Chondrocyte (in vitro differentiated cells): ENCODE results near the gene EMILIN2. TPM values are rescaled to one million over a fixed set of nuclear protein-coding genes. Genes with fewer than 3 reads are reported as not detected.
A peak's percentile ranks its signal among the peaks of the same experiment; 100 is the strongest.
"Not testable (repeated sequence)": the region's sequence is repeated elsewhere in the genome, so short reads cannot be mapped to it uniquely, and the experiment has no call there.

Source experiments
- DNase-seq: peaks from one replicate; pipeline ENCODE4 v3.0.0; 2021; ENCODE audit warnings: mixed read lengths, low spot score
- H3K27ac Mint-ChIP-seq: one replicate; pipeline ENCODE4 v1.8.0; 2021; ENCODE audit warnings: mild to moderate bottlenecking, moderate library complexity, mixed read lengths; ENCODE audit not compliant: unreplicated experiment
- H3K27me3 Mint-ChIP-seq: 2 replicates; pipeline ENCODE4 v1.8.0; 2021; ENCODE audit warnings: low read depth, mixed read lengths
- H3K36me3 Mint-ChIP-seq: 2 replicates; pipeline ENCODE4 v1.8.0; 2021; ENCODE audit warnings: low read depth, mixed read lengths
- H3K4me1 Mint-ChIP-seq: 2 replicates; pipeline ENCODE4 v1.8.0; 2021; ENCODE audit warnings: low read depth, mild to moderate bottlenecking, mixed read lengths
- H3K4me3 Mint-ChIP-seq: one replicate; pipeline ENCODE4 v1.8.0; 2021; ENCODE audit warnings: mild to moderate bottlenecking, moderate library complexity, mixed read lengths; ENCODE audit not compliant: unreplicated experiment
- H3K9me3 Mint-ChIP-seq: 2 replicates; pipeline ENCODE4 v1.8.0; 2021; ENCODE audit warnings: low read depth, mixed read lengths
- CTCF ChIP-seq: fragments of 200-600 bp; sonication (generic); IDR thresholded peaks from 2 replicates; pipeline ENCODE4 v1.5.0; 2021; ENCODE audit warnings: antibody characterized with exemption, mild to moderate bottlenecking, moderate library complexity
- total RNA-seq: library from RNA; stranded (reverse); gene quantifications from 3 replicates; pipeline ENCODE4 v1.2.1, GENCODE V29; 2021

The EMILIN2 gene
- total RNA-seq, 1 donor from 2014 or later = 9.9 TPM

- no peak overlapping the region for H3K27ac Mint-ChIP-seq
- H3K36me3 Mint-ChIP-seq = no peaks in the 10 kb centered on the region
- no peak for TF ChIP-seq CTCF
- peaks cover 16% of the 10 kb centered on the region for H3K4me1 Mint-ChIP-seq
- no peaks in the 10 kb centered on the region for H3K9me3 Mint-ChIP-seq
- DNase-seq = no peak
- H3K4me3 Mint-ChIP-seq = no peak overlapping the region
- peaks cover 15% of the 10 kb centered on the region for H3K27me3 Mint-ChIP-seq
Measured at GRCh38 chr18:2845172-2845571, 1.6 kb upstream of the EMILIN2 start.

GRCh38 chr18:2847317-2848246, 776 bp downstream of the EMILIN2 start:
- Mint-ChIP-seq H3K27ac (no peak overlapping the region), H3K4me3 (peak overlapping the region; percentile 76), H3K4me1 (peaks cover 16% of the 10 kb centered on the region), H3K27me3 (peaks cover 13% of the 10 kb centered on the region), H3K9me3 (no peaks in the 10 kb centered on the region), H3K36me3 (no peaks in the 10 kb centered on the region)
- DNase-seq = no peak
- no peak for TF ChIP-seq CTCF

- no peak for TF ChIP-seq CTCF
- H3K4me1 Mint-ChIP-seq = peaks cover 16% of the 10 kb centered on the region
- H3K27me3 Mint-ChIP-seq = peaks cover 13% of the 10 kb centered on the region
- H3K36me3 Mint-ChIP-seq = no peaks in the 10 kb centered on the region
- DNase-seq = no peak
- peak overlapping the region; percentile 76 for H3K4me3 Mint-ChIP-seq
- H3K9me3 Mint-ChIP-seq = no peaks in the 10 kb centered on the region
- H3K27ac Mint-ChIP-seq = no peak overlapping the region
Measured at GRCh38 chr18:2848247-2849246, 1.7 kb downstream of the EMILIN2 start.

- DNase-seq = no peak
- Mint-ChIP-seq H3K27ac (no peak overlapping the region), H3K27me3 (peaks cover 5% of the 10 kb centered on the region), H3K4me3 (no peak overlapping the region), H3K9me3 (no peaks in the 10 kb centered on the region), H3K36me3 (no peaks in the 10 kb centered on the region), H3K4me1 (peaks cover 32% of the 10 kb centered on the region)
- TF ChIP-seq CTCF = no peak
Measured at GRCh38 chr18:2850816-2851215, 4.0 kb downstream of the EMILIN2 start.

- Mint-ChIP-seq H3K4me3 (no peak overlapping the region), H3K9me3 (no peaks in the 10 kb centered on the region), H3K27ac (no peak overlapping the region), H3K36me3 (no peaks in the 10 kb centered on the region), H3K27me3 (peaks cover 5% of the 10 kb centered on the region), H3K4me1 (peaks cover 29% of the 10 kb centered on the region)
- no peak for TF ChIP-seq CTCF
- no peak for DNase-seq
Measured at GRCh38 chr18:2851771-2852170, 5.0 kb downstream of the EMILIN2 start.

GRCh38 chr18:2852460-2852859, 5.7 kb downstream of the EMILIN2 start:
- H3K4me3 Mint-ChIP-seq, H3K9me3 Mint-ChIP-seq, DNase-seq, H3K27ac Mint-ChIP-seq, H3K36me3 Mint-ChIP-seq, H3K27me3 Mint-ChIP-seq: not testable (repeated sequence)
- H3K4me1 Mint-ChIP-seq = peaks cover 36% of the 10 kb centered on the region
